GM19452 (cell line): ENCODE results near the gene CSMD2.

Experiments
- ATAC-seq: cut with Tn5 transposase; IDR thresholded peaks from one replicate; pipeline ENCODE4 v1.9.1; 2021; ENCODE audit not compliant: unreplicated experiment

Gene CSMD2

DNA sequence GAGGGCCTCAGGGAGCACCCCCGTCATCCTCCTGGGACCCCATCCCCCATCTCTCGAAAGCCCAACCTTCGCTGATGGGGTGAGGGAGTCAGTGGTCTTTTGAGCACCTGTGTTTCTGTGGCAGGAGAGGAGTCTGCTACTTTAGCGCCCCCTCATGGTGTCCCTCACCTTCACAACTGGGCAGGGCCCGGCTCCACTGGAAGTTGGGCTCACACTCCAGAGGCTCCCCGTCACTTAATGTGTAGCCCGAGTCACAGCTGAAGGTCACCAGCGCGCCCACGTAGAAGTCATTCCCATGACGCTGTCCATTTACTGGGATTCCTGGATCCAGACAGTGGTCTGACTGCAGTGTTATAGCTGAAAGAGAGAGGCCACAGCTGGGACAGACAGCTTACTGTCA lies 440.7 kb downstream of the CSMD2 start:
- no peak for ATAC-seq

DNA sequence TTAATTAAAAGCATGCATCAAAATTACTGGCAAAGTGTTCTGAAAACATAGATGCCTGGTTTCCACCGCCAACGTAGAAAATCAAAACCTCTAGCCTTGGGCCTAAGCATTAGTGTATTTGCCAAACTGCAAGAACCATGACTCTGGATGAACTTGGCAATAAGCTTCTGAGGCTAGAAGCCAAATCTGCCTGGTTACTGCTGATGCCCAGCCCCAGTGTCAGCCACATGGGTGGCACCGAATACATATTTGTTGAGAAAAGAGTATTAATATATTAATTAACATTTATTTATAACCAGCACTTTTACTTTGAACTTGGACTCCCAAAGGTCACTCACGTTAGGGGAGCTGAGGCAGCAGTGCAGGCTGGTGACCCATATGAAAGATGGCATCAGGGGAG lies 441.8 kb downstream of the CSMD2 start:
- no peak for ATAC-seq

DNA sequence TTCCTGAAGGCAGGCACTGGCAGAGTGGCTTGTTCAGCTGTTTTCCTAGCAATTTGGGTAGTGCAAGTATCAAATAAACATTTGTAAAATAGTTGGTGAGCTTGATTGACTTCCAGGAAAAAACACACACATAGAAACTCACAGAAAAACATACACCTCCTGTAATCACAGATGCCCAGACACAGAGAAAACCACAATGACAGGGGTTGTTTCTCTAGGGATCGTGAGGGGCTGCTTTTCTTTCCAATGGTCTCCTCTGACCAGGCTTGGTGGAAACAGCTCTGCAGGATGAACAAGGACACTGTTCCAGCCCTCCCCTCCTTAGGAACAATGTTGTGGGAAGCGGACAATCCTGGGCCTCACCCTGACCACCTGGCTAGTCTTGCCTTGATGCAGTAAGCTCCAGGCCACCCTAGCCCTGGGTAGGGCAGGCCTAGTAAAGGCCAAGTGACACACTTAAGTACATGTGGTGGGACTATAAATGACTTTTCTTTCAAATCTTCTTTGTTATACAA lies 443.7 kb downstream of the CSMD2 start:
- no peak for ATAC-seq

DNA sequence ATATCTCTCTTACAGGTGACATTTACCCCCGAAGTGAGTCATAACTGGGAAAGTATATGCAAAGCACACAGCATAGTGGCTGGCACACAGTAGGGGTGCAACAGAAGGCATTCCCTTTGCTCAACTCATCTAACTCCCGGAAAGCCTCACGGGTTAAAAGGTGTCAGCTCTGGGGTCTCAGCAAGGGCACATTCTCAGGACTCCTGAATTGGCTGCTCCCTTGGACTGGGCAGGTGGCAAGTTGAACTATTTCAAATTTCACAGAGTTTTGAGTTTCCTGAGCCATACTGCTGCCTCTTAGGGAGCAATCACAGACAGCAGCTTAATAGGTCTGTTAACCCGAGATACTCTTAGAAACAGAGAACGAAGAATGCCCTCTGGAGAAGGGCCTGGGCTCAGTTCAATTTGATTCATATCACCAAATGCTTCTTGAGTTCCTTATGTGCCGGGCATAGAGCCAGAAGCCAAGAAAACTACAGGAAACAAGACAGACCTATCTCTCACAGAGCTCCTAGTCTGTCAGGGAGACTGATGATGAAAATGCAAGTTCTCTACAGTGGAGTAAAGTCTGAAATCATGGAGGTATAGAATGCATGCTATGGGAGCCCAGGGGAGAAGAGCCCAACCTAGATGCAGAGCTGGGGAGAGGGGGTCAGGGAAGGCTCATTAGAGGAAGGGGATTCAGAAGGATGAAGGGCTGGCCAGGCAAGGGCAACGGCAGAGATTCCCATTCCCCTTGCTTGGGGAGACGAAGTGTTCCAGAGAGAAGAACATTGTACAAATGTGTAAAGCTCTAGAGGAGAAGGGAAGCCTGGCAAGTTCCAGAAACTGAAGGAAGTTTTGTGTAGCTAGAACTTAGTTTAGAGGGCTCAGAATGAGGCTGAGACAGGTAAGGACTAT lies 445.0 kb downstream of the CSMD2 start:
- no peak for ATAC-seq

DNA sequence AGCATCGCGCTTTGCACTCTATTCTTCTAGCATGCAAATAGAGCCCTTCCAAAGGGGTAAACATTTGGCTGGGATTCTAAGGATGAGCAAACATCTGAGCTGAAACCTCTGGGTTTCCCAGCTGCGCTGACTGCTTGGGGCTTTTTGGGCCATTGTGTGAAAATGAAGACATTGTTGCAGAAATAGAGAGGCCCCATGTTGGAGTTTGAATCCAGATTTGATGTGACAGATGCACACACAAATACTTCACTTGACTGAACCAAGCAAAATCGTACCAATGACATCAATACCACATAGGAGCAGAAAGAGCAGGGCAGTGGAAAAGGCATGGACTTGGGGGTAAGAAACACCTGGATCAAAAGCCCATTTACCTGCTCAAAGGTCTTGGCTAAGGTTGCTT lies 445.7 kb downstream of the CSMD2 start:
- ATAC-seq = no peak

DNA sequence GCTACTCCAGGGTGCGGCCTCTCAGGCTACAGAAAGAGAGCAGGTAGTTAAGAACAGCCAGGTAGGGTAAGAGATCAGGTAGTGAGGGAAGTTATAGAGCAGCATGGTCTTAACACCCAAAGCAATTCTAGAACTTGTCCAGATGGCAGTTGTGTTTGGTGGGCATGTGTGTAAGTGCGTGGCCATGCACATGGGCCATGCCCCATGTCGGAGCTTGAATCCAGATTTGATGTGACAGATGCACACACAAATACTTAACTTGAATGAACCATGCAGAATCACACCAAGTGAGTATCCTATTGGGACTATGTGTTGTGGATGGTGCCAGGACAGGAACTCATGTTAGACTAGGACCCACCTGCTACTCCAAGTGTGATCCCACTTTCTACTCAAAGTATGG lies 446.8 kb downstream of the CSMD2 start:
- ATAC-seq = no peak

DNA sequence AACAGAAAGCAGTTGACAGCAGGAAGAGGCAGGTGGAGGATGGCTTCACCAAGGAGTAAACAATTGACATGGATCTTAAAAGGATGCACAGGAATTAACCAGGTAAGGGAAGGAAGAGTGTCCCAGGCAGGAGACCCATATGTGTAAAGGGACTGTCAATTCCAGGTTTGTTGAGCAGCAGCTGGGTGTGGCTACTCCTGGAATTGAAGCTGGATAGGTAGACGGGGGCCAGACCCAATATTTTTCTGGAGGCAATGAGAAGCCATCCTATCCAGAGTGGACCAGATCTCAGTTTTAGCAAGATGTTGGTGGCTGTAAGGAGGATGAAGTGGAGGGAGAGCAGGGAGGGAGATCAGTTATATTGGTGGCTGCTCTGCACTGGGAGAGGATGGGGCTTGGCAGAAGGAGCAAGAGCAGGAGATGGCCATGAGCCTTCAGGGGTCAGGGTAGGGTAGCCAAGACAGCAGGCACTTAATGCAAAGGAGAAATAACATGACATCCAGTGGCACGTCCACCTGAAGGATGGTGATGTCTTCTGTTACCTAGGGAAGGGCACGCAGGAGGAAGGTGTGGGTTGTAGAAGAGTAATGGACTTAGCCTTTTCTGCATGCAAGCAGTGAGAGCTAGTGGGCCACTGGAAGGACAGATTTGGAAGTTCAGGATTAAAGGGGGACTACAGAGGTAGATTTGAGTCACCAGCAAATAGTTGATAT lies 447.9 kb downstream of the CSMD2 start:
- no peak for ATAC-seq

DNA sequence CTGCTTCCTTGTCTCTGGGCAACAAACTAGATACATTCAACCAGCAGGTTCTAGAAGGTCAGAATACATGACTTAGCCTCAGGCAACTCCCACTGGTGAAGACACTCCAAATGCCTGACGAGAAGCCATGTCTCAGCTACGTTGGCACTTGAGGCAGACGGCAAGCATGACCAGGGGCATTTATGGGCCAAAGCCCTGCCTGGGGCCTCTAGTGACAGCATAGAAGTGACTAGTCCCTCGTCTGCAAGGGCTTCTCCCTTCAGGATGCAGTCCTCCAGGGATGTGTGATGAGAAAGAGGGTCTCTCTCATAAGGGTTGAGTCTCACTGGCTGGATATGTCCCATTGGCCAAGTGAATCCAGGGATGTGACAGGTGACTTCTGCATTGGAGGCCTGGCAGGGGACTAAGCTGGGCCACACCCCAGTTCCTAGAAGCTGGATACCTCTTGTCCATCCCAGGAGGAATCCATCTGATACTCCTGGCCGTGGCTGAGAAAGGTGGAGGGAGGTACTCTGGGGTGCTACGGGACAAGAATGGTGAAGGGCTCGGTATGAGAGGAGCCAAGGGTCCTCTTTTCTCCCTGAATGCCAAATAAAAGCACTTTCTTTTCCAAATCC lies 449.7 kb downstream of the CSMD2 start:
- ATAC-seq = no peak

DNA sequence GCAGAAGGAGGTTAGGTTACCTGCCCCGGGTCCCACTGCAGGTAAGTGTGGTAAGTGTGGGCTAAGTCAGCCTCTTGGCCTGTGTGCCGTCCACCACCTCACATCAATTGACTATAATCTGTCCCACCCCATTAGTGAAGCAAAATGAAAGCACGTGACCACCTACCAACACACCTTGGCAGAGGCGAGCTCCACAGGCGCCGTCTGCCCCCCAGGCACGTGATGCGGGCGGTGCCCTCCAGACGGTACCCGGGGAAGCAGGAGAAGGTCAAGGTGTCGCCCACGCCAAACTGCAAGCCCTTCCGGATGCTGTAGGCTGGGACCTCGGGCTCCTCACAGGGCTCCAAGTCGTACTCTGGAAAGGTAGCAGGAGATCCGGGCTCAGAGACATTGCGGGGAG lies 450.6 kb downstream of the CSMD2 start:
- ATAC-seq = no peak

DNA sequence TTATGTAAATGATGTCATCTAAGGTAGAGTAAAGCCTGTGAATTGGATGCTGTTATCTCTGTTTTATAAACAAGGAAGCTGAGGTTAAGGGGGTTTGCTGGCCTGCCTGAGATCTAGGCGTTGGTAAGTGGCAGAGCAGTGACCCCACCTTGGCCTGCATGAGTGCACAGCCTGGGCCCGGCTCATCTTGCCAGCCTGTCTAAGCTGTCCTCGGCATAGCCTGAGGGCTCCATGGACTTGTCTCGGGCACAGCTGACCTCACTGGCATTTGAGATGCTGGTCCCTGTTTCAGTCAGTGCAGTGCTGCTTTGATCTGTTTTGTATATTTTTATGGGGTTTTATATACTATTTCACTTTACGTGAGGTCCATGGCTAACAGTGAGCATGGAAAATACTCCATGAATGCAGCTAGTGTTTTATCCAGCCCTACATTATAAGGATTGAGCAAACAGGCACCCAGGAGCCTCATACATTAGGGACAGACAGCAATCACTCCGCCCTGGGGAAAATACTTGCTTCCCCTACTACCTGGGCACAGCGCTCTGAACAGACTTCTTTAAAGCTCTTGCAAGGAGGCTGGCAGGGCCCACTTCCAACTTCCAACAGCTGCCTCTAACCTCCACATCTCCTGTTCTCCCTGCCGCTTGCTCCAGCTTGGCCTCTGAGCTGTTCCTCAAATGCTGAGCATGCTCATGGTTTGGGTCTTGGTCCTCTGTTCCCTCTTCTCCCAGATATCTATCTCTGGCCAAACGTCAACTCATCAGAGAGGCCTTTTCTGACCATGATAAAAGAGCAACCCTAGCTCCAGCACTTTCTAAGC lies 451.8 kb downstream of the CSMD2 start:
- ATAC-seq = no peak

DNA sequence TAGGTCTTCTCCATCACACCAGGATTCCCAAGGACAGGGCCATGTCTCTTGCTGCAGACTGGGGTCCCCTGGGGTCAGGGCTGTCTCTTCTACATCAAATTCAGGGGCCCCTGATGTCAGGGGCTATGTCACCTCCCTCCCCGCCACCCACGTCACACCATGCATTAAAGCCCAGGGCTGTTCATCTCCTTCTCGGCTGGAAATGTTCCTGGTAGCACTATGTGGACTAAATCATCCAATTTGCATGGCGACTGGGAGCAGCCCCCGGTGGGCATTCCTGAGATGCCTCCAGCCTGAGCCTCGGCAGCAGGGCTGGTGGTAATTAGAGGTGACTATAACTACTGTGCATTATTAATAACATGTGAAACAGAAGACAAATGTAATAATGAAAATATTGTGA lies 452.8 kb downstream of the CSMD2 start:
- ATAC-seq = no peak

DNA sequence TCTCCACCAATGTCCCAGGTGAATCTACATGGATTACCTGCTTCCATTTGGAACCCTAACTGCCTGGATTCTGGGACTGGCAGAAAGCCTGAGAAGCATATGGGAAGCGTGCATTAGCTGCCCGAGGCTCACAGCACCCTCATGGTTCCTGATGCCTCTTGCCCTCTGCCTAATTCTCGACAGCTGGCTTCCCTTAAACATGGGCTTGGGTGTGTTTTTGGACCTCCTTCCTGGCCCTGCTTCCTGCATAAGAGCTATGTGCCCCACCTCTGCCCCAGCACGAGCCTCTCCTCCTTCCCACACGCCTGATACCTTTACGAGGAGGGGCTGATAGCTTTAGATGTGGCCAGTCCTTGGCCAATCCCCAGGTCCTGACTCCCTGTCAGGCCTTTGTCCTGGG lies 453.5 kb downstream of the CSMD2 start:
- no peak for ATAC-seq

DNA sequence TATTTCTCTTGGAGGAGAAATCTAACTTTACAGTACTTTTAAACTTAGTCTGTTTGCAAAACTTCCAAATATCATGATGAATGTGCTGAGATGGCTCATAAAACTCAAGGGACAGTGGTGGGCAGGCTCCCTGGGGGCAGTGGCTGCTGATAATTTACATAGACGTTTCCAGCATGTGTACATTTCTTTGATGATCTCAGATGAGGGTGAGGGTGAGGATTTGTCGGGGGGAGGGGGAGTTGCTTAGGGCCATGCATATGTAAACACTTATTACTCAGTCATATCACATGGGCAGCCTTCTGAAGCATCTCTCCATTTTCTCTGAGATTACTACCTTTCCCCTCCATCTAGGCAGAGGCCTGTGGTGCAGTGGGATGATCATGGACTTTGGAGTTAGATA lies 454.1 kb downstream of the CSMD2 start:
- ATAC-seq = no peak

DNA sequence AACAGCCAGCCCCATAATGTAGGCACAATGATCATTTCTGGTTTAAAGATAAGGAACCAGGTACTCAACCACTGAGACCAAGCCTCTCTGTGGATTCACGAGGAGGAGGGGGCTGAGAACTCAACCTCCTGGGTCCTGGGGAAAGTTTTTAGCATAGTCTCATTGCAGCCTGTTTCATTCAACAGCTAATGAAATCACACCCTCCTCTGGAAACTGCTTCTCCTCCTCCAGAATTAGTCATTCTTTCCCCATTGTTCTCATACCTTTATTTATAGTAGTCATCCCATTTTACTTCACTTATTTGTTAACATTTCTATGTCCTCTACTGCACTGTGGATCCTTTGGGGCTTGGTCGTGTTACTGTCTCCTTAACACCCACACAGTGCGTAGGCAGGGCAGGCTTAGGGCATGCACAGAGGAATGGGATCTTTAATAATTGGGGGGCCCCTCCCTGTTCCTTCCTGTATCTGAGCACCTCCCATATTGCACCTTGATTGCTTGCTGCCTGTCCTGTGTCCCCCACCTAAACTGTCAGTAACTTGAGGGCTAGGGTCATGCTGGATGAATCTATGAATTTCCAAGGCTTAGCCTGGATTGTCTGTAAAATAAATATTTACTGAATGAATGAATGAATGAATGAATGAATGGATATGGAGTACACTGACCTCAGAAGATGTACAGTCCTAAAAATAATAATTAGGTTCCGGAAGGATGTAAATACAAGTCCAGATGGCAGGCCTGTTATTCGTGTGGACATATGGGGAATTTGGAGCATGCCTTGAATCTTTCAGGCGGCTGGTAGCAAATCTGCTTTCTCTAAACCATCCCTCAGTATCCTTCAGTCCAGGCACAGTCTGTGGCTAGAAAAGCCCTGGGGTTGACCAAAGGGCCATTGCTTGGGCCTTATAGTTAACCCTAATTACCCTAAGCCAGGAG lies 455.0 kb downstream of the CSMD2 start:
- ATAC-seq = no peak

DNA sequence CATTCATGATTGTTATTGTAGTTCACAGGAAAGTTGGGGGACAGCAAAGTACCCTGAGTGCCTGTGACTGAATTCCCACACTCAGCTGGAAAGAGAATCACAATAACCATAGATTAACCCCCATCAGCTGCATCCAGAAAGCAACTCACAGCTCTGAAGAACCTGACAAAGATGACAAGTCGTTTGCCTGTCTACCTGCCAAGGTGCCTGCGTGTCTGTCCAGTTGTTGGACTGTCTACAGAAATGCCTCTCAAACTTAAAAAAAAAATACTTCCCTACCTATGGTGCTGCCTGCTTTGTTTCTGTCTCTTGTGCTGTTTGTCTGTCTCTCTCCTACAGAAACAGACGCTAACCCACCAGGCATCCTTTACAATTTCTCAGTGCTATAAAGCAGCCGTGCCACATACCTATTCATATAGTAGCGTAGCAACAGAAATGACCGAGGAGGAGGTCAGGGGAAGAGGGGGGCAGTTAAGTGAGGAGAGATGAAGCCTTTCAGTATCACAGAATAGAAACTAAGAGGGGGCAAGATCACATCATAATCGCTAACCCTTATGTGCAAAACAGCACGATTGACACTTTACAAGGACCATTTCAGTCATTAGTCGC lies 455.8 kb downstream of the CSMD2 start:
- no peak for ATAC-seq

DNA sequence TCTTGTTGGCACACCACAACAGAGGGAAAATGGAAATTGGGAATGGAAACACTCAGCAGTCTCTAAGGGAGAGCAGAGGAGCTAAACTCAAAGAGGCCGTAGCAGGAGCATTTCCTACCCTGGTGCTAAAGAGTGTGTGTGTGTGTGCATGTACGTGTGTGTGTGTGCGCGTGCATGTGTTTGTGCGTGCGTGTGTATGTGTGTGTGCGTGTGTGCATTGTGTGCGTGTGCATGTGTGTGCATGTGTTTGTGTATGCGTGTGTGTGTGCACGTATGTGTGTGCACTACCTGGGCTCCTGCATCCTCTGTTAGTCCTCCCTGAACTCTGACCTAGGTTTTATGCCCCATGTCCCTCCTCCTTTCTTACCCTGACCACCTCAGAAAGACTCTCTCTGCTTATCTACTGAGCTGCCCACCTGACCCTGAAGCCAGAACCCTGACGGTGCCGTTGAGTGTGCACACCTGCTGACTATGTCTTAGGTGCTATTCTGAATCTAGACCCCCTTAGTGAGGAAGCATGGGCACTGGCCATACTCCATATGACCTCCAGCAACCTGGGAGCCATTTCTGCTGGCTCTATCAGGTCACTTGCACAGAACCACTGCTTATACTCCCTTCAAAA lies 458.3 kb downstream of the CSMD2 start:
- no peak for ATAC-seq

DNA sequence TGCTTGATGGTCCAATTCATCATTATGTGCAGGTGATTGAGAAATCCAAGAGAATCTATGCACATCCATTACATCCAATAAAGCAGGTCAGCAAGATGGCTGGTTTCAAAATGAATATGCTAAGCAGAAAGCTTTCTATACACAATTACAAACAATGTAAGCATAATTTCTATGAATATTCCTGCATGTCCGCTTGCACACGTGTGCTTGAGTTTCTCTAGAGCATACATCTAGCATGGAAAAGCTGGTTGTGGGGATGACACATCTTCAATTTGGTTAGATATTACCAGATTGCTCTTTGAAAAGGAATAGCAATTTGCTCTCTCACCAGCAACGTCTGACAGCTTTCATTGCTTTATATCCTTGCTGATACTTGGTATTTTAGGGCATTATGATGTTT lies 461.6 kb downstream of the CSMD2 start:
- ATAC-seq = no peak

DNA sequence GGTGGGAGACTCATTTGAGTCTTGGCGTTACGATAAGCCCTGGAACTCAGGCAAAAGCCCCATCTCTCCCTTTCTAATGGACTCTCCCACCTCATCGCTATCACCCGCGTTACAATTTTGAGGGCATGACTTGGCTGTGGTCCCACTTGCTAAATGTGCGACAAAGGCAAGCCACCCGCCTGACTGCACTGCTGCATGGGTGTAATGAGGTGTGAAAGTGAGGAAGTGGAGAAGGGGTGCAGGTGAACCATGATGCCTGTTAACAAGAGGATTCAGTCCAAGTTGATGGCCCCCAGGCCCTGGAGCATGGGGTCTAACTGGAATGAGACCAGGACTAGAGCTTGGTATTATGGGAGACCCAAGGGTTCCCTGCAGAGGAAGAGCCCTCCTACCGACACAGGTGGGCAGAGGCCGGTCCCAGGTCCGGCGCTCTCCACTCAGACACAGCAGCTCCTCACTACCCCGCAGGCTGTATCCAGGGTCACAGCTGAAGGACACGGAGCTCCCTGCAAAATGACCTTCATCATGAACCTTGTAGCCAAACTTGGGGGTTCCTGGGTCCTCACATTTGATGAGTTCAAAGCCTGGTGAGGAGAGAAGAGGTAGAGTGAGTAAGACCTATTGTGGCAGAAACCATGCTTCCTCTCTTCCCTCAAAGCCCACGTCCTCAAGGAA lies 466.5 kb downstream of the CSMD2 start:
- ATAC-seq = no peak
